Gastroesophageal sphincter (tissue), 4 donors: Measurements from ENCODE around the gene CPSF4L. TPM values are rescaled to one million over a fixed set of nuclear protein-coding genes. Genes with fewer than 3 reads are reported as not detected.

Experiments
- ATAC-seq: fragments of 150-250 bp; one replicate; pipeline ENCODE4 v1.9.1; 2016; ENCODE audit warnings: mild to moderate bottlenecking, moderate library complexity
- H3K27ac ChIP-seq, 4 donors: fragments of 200-600 bp; sonication (generic) in 3 of 4; 1 replicate in 3 of 4; 2 replicates in 1 of 4; pipeline ENCODE4 v1.5.1; 2016 to 2019
- H3K27me3 ChIP-seq: fragments of 200-600 bp; sonication (generic); one replicate; pipeline ENCODE4 v1.5.1; 2019
- H3K36me3 ChIP-seq, 2 donors: fragments of 200-600 bp; sonication (generic); one replicate each; pipeline ENCODE4 v1.5.1; 2019; ENCODE audit warnings: control low read depth in 1 of 2
- H3K4me1 ChIP-seq, 3 donors: fragments of 200-600 bp; sonication (generic); 1 replicate in 2 of 3; 2 replicates in 1 of 3; pipeline ENCODE4 v1.5.1; 2016 to 2019; ENCODE audit warnings: control low read depth in 2 of 3
- H3K4me3 ChIP-seq, 2 donors: fragments of 200-600 bp; sonication (generic); one replicate each; pipeline ENCODE4 v1.5.1; 2019; ENCODE audit warnings: mild to moderate bottlenecking in 1 of 2, moderate library complexity in 1 of 2
- H3K9me3 ChIP-seq, 3 donors: fragments of 200-600 bp; sonication (generic); one replicate each; pipeline ENCODE4 v1.5.1; 2017 to 2019; ENCODE audit warnings: control low read depth in 2 of 3
- CTCF ChIP-seq, 4 experiments: fragments of 200-600 bp in 2 of 4; fragments of 450-650 bp in 2 of 4; sonication (generic) in 1 of 4; IDR thresholded peaks; one replicate each; pipeline ENCODE4 v1.5.1; 2017 to 2019; ENCODE audit warnings: antibody characterized with exemption in 4 of 4, mild to moderate bottlenecking in 2 of 4, moderate library complexity in 2 of 4
- EP300 ChIP-seq: sonication (generic); formaldehyde crosslinking; IDR thresholded peaks from one replicate; pipeline ENCODE4 v1.6.1; 2017; ENCODE audit warnings: antibody characterized with exemption, mild to moderate bottlenecking
- POLR2A ChIP-seq, 2 donors: fragments of 450-650 bp; IDR thresholded peaks; one replicate each; pipeline ENCODE4 v1.6.1; 2017; ENCODE audit warnings: antibody characterized with exemption in 2 of 2, mild to moderate bottlenecking in 2 of 2, moderate library complexity in 1 of 2
- POLR2AphosphoS5 ChIP-seq: sonication (generic); formaldehyde crosslinking; IDR thresholded peaks from one replicate; pipeline ENCODE4 v1.6.1; 2017; ENCODE audit warnings: antibody characterized with exemption
- WGBS, 2 donors: methylation state at CpG; one replicate each; pipeline ENCODE4 v1.1.5; 2018; ENCODE audit warnings: low coverage in 1 of 2; 5-methylcytosine and 5-hydroxymethylcytosine counted together
- total RNA-seq, 4 donors: library from RNA; depleted of rRNA; stranded (reverse); fragments of >200 nt; gene quantifications; one replicate each; pipeline ENCODE4 v1.1.0, GENCODE V29; 2016

Gene CPSF4L
- total RNA-seq, 4 donors from 2014 or later = not detected

GRCh38 chr17:73293480-73293911 lies 31.8 kb upstream of the CPSF4L start:
- Histone ChIP-seq H3K4me1 (peaks cover 6 to 90% (median 53%) of the 10 kb centered on the region in 3 donors), H3K27me3 (no peaks in the 10 kb centered on the region), H3K36me3 (peaks cover 0 to 6% of the 10 kb centered on the region in 2 donors), H3K4me3 (peak overlapping the region in 1 of 2 donors; percentile 5), H3K9me3 (no peaks in the 10 kb centered on the region), H3K27ac (peak overlapping the region in 3 of 4 donors; percentile 79 to 83 (median 81))
- ATAC-seq = peak; percentile 88
- 37% methylated on average over 5 of the region's 9 CpGs; no CpG with 5 or more reads in 1 of the 2 donors for WGBS, 2 donors
- TF ChIP-seq EP300 (no peak), POLR2AphosphoS5 (peak; percentile 93)

- no peak for TF ChIP-seq CTCF (IDR thresholded peaks at IDR 0.05)
- no peak for TF ChIP-seq POLR2AphosphoS5
- TF ChIP-seq POLR2A (IDR thresholded peaks at IDR 0.05) = no peak
- no peak for TF ChIP-seq EP300
- WGBS, 2 donors = 59 to 60% methylated on average over 1 to 8 of the region's 11 CpGs
- peaks cover 6 to 90% (median 53%) of the 10 kb centered on the region in 3 donors for H3K4me1 ChIP-seq
Measured at GRCh38 chr17:73293031-73293430, 31.4 kb upstream of the CPSF4L start.

GRCh38 chr17:73292031-73292531 lies 30.4 kb upstream of the CPSF4L start:
- peak; percentile 11 for ATAC-seq
- 19 to 42% methylated on average over 2 of the region's 12 CpGs for WGBS, 2 donors
- H3K4me1 ChIP-seq = peaks cover 6 to 91% (median 61%) of the 10 kb centered on the region in 3 donors

More at GRCh38 chr17:73293031-73293430, 31.4 kb upstream of the CPSF4L start:
- Histone ChIP-seq H3K36me3 (peaks cover 0 to 6% of the 10 kb centered on the region in 2 donors), H3K27ac (peak overlapping the region in 3 of 4 donors; percentile 79 to 83 (median 81)), H3K27me3 (no peaks in the 10 kb centered on the region), H3K9me3 (no peaks in the 10 kb centered on the region), H3K4me3 (peak overlapping the region in 1 of 2 donors; percentile 5)
- no peak for ATAC-seq

GRCh38 chr17:73291260-73291801 lies 29.7 kb upstream of the CPSF4L start:
- Histone ChIP-seq H3K27me3 (no peaks in the 10 kb centered on the region), H3K4me3 (peak overlapping the region in 1 of 2 donors; percentile 13), H3K36me3 (peaks cover 0 to 9% of the 10 kb centered on the region in 2 donors), H3K27ac (peak overlapping the region; percentile 4 to 83 (median 80)), H3K9me3 (no peaks in the 10 kb centered on the region), H3K4me1 (peaks cover 7 to 95% (median 68%) of the 10 kb centered on the region in 3 donors)
- no peak for TF ChIP-seq POLR2A (IDR thresholded peaks at IDR 0.05)
- no peak for TF ChIP-seq CTCF (IDR thresholded peaks at IDR 0.05)
- peak; percentile 36 for TF ChIP-seq POLR2AphosphoS5
- no peak for TF ChIP-seq EP300
- peak; percentile 58 for ATAC-seq
- WGBS, 2 donors = 90% methylated on average over 2 of the region's 8 CpGs; no CpG with 5 or more reads in 1 of the 2 donors

More at GRCh38 chr17:73292031-73292531, 30.4 kb upstream of the CPSF4L start:
- no peaks in the 10 kb centered on the region for H3K9me3 ChIP-seq
- H3K27ac ChIP-seq = peak overlapping the region; percentile 4 to 83 (median 80)
- no peaks in the 10 kb centered on the region for H3K27me3 ChIP-seq
- peak overlapping the region in 1 of 2 donors; percentile 13 for H3K4me3 ChIP-seq
- TF ChIP-seq POLR2AphosphoS5 (peak; percentile 56), EP300 (no peak)
- peaks cover 0 to 6% of the 10 kb centered on the region in 2 donors for H3K36me3 ChIP-seq

- Histone ChIP-seq H3K4me3 (no peak overlapping the region), H3K27me3 (no peaks in the 10 kb centered on the region), H3K4me1 (peaks cover 9 to 100% (median 68%) of the 10 kb centered on the region in 3 donors), H3K27ac (peak overlapping the region in 3 of 4 donors; percentile 79 to 83 (median 81)), H3K36me3 (peaks cover 0 to 16% of the 10 kb centered on the region in 2 donors), H3K9me3 (no peaks in the 10 kb centered on the region)
- 83% methylated on average over 1 to 9 of the region's 16 CpGs for WGBS, 2 donors
- ATAC-seq = no peak
- TF ChIP-seq POLR2A (IDR thresholded peaks at IDR 0.05) (no peak), CTCF (IDR thresholded peaks at IDR 0.05) (no peak), POLR2AphosphoS5 (no peak)
Measured at GRCh38 chr17:73290399-73291259, 28.9 kb upstream of the CPSF4L start.
